HCT116 (cell line): Measurements from ENCODE around the gene SMIM24. TPM values are rescaled to one million over a fixed set of nuclear protein-coding genes. Genes with fewer than 3 reads are reported as not detected.

Experiments
- ATAC-seq: fragments of 200-7000 bp; cut with Tn5 transposase; 2 replicates; pipeline ENCODE4 v1.9.1; 2020; ENCODE audit warnings: mild to moderate bottlenecking, moderate library complexity
- BruUV-seq: library from RNA; stranded (reverse); fragments of 400-500 nt; replicated peaks from 2 replicates; lab custom pipeline; 2021; lab: Mats Ljungman, UMichigan
- CTCF ChIA-PET: fragments of 300-600 bp; sonication (Branson Sonifier 250); formaldehyde crosslinking; loops from one replicate; lab custom pipeline; 2021; ENCODE audit warnings: antibody characterized with exemption; lab: Charles Lee
- POLR2A ChIA-PET: fragments of 300-600, 350-600 bp; sonication (Branson Sonifier 250); formaldehyde crosslinking; loops from one replicate; lab custom pipeline; 2021; ENCODE audit warnings: antibody characterized with exemption; lab: Charles Lee
- RAD21 ChIA-PET, 2 experiments: fragments of 300-600 bp; sonication (Branson Sonifier 250); formaldehyde crosslinking; loops; one replicate each; lab custom pipeline; 2023; ENCODE audit warnings: low total read pairs in 2 of 2; ENCODE audit not compliant: uncharacterized antibody in 2 of 2, unreplicated experiment in 2 of 2, low non-redundant PET in 1 of 2; lab: Charles Lee
- DNase-seq: peaks from one replicate; pipeline ENCODE4 v3.0.0-alpha.2; 2010; ENCODE audit warnings: low read depth, low spot score
- H2AFZ ChIP-seq: fragments of 200-600 bp; shearing (Covaris generic), sonication (generic); 2 replicates; pipeline ENCODE4 v1.6.1; 2017; ENCODE audit warnings: low read depth, mixed run types, mixed read lengths, antibody characterized with exemption, low read length; ENCODE audit not compliant: poor library complexity, severe bottlenecking
- H3K27ac ChIP-seq: 2 replicates; pipeline ENCODE4 v1.5.1; 2012; ENCODE audit warnings: low read depth, low read length
- H3K27me3 ChIP-seq: fragments of 200-600 bp; sonication (generic); 2 replicates; pipeline ENCODE4 v1.6.1; 2016; ENCODE audit warnings: mixed run types, low read length, mixed read lengths; ENCODE audit not compliant: insufficient read depth
- H3K36me3 ChIP-seq, 2 experiments: fragments of 200-500 bp in 1 of 2; fragments of 200-600 bp in 1 of 2; sonication (Bioruptor generic) in 1 of 2; sonication (generic) in 1 of 2; 2 replicates each; pipeline versions ENCODE4 v1.5.1 to v1.6.1; 2014 to 2016; ENCODE audit warnings: low read length in 2 of 2, inconsistent platforms in 1 of 2, mixed read lengths in 1 of 2, mixed run types in 1 of 2; ENCODE audit not compliant: insufficient read depth in 2 of 2, control insufficient read depth in 1 of 2
- H3K4me1 ChIP-seq, 2 experiments: fragments of 200-600 bp in 1 of 2; sonication (generic) in 1 of 2; 2 replicates each; pipeline versions ENCODE4 v1.5.1 to v1.6.1; 2012 to 2017; ENCODE audit warnings: low read length in 2 of 2, inconsistent platforms in 1 of 2, mild to moderate bottlenecking in 1 of 2, mixed read lengths in 1 of 2, mixed run types in 1 of 2, moderate library complexity in 1 of 2; ENCODE audit not compliant: insufficient read depth in 2 of 2, control insufficient read depth in 1 of 2
- H3K4me2 ChIP-seq: fragments of 200-600 bp; sonication (generic); 2 replicates; pipeline ENCODE4 v1.6.1; 2017; ENCODE audit warnings: mixed run types, low read length, mixed read lengths
- H3K4me3 ChIP-seq, 2 experiments: fragments of 200-600 bp in 1 of 2; sonication (generic) in 1 of 2; replicated peaks in 1 of 2; 2 replicates each; pipeline ENCODE4 v1.5.1; 2011 to 2016; ENCODE audit warnings: low read length in 2 of 2, control low read depth in 1 of 2, low read depth in 1 of 2, mild to moderate bottlenecking in 1 of 2, mixed read lengths in 1 of 2, mixed run types in 1 of 2
- H3K79me2 ChIP-seq: fragments of 200-600 bp; sonication (generic); 2 replicates; pipeline ENCODE4 v1.6.1; 2017; ENCODE audit warnings: mild to moderate bottlenecking, mixed run types, low read length, moderate library complexity, mixed read lengths; ENCODE audit not compliant: insufficient read depth
- H3K9ac ChIP-seq: fragments of 200-600 bp; sonication (generic); 2 replicates; pipeline ENCODE4 v1.6.1; 2016; ENCODE audit warnings: low read length, mixed read lengths
- H3K9me2 ChIP-seq: fragments of 200-600 bp; sonication (generic), shearing (Covaris generic); 2 replicates; pipeline ENCODE4 v1.6.1; 2017; ENCODE audit warnings: mixed run types, mild to moderate bottlenecking, moderate library complexity; ENCODE audit not compliant: insufficient read depth
- H3K9me3 ChIP-seq, 2 experiments: fragments of 200-500 bp in 1 of 2; fragments of 200-600 bp in 1 of 2; sonication (Bioruptor generic) in 1 of 2; sonication (generic) in 1 of 2; 2 replicates each; pipeline ENCODE4 v1.6.1; 2014 to 2017; ENCODE audit warnings: low read length in 2 of 2, mixed read lengths in 2 of 2, inconsistent platforms in 1 of 2, low read depth in 1 of 2, mild to moderate bottlenecking in 1 of 2, mixed run types in 1 of 2, moderate library complexity in 1 of 2; ENCODE audit not compliant: control insufficient read depth in 1 of 2, insufficient read depth in 1 of 2
- H4K20me1 ChIP-seq: fragments of 200-600 bp; sonication (generic), shearing (Covaris generic); 2 replicates; pipeline ENCODE4 v1.6.1; 2017; ENCODE audit warnings: mixed run types, mild to moderate bottlenecking, moderate library complexity; ENCODE audit not compliant: insufficient read depth
- ATF3 ChIP-seq: IDR thresholded peaks from 2 replicates; pipeline ENCODE4 v1.6.1; 2012
- CEBPB ChIP-seq: IDR thresholded peaks from 2 replicates; pipeline ENCODE4 v1.6.1; 2012; ENCODE audit warnings: low read depth
- CTCF ChIP-seq, 3 experiments: fragments of 200-600 bp in 1 of 3; sonication (generic) in 1 of 3; IDR thresholded peaks in 2 of 3; conservative IDR thresholded peaks in 1 of 3; 2 replicates each; pipeline ENCODE4 v1.5.1; 2012 to 2017; ENCODE audit warnings: low read depth in 2 of 3, low read length in 2 of 3, antibody characterized with exemption in 1 of 3, borderline replicate concordance in 1 of 3, control low read depth in 1 of 3, mild to moderate bottlenecking in 1 of 3, mixed read lengths in 1 of 3, mixed run types in 1 of 3, moderate library complexity in 1 of 3; ENCODE audit not compliant: insufficient read depth in 1 of 3
- EGR1 ChIP-seq: IDR thresholded peaks from 2 replicates; pipeline ENCODE4 v1.6.1; 2012; ENCODE audit warnings: low read depth
- ELF1 ChIP-seq: IDR thresholded peaks from 2 replicates; pipeline ENCODE4 v1.6.1; 2012; ENCODE audit warnings: low read depth, borderline replicate concordance
- EZH2 ChIP-seq: fragments of 200-600 bp; sonication (generic); IDR thresholded peaks from 2 replicates; pipeline ENCODE4 v1.6.1; 2017; ENCODE audit warnings: antibody characterized with exemption, mixed run types
- EZH2phosphoT487 ChIP-seq: fragments of 200-600 bp; IDR thresholded peaks from 2 replicates; pipeline ENCODE4 v1.6.1; 2018; ENCODE audit warnings: antibody characterized with exemption, borderline replicate concordance
- FOSL1 ChIP-seq: IDR thresholded peaks from 2 replicates; pipeline ENCODE4 v1.6.1; 2012; ENCODE audit warnings: low read depth
- JUND ChIP-seq: IDR thresholded peaks from 2 replicates; pipeline ENCODE4 v1.6.1; 2012
- POLR2AphosphoS5 ChIP-seq: IDR thresholded peaks from 2 replicates; pipeline ENCODE4 v1.6.1; 2011; ENCODE audit warnings: mild to moderate bottlenecking, low read depth, low read length, moderate library complexity
- RAD21 ChIP-seq: IDR thresholded peaks from 2 replicates; pipeline ENCODE4 v1.6.1; 2012; ENCODE audit warnings: low read depth, mild to moderate bottlenecking
- REST ChIP-seq: IDR thresholded peaks from 2 replicates; pipeline ENCODE4 v1.6.1; 2012; ENCODE audit warnings: low read depth
- SIN3A ChIP-seq: IDR thresholded peaks from 2 replicates; pipeline ENCODE4 v1.6.1; 2012; ENCODE audit warnings: low read depth
- SP1 ChIP-seq: IDR thresholded peaks from 2 replicates; pipeline ENCODE4 v1.6.1; 2012; ENCODE audit warnings: low read depth
- SRF ChIP-seq: IDR thresholded peaks from 2 replicates; pipeline ENCODE4 v1.6.1; 2012; ENCODE audit warnings: low read depth
- TCF7L2 ChIP-seq: IDR thresholded peaks from 2 replicates; pipeline ENCODE4 v1.7.0; 2011; ENCODE audit warnings: borderline replicate concordance, inconsistent platforms; ENCODE audit not compliant: insufficient read depth, insufficient read length; ENCODE audit errors: extremely low read depth
- YY1 ChIP-seq: IDR thresholded peaks from 2 replicates; pipeline ENCODE4 v1.6.1; 2011; ENCODE audit warnings: low read length, low read depth, moderate library complexity, mild to moderate bottlenecking; ENCODE audit not compliant: insufficient replicate concordance; ENCODE audit errors: extremely low read depth
- ZBTB33 ChIP-seq: IDR thresholded peaks from 2 replicates; pipeline ENCODE4 v1.6.1; 2011; ENCODE audit warnings: mild to moderate bottlenecking, low read length, moderate library complexity; ENCODE audit not compliant: insufficient replicate concordance; ENCODE audit errors: extremely low read depth
- ZFX ChIP-seq: fragments of 450-650 bp; IDR thresholded peaks from 2 replicates; pipeline ENCODE4 v1.6.1; 2017
- ZNF274 ChIP-seq: fragments of 200-500 bp; sonication (Bioruptor generic); IDR thresholded peaks from 2 replicates; pipeline ENCODE4 v1.6.1; 2014; ENCODE audit warnings: mild to moderate bottlenecking, low read depth, low read length, inconsistent platforms
- intact Hi-C: fragments of 100-400 bp; cut with micrococcal nuclease; formaldehyde crosslinking; loops from 2 replicates; pipeline ENCODE4 v1.10.0; 2022
- total RNA-seq: library from RNA; stranded (reverse); gene quantifications from one replicate; pipeline ENCODE4 v1.2.1, GENCODE V29; 2021; ENCODE audit not compliant: unreplicated experiment

The SMIM24 gene
- total RNA-seq, 1 experiment from 2014 or later: not detected

GRCh38 chr19:3491396-3492119 is 11.2 kb upstream of the SMIM24 start:
- no peak for DNase-seq
- CTCF ChIA-PET: no interaction called here
- Histone ChIP-seq H3K27me3 (no peaks in the 10 kb centered on the region), H4K20me1 (no peaks in the 10 kb centered on the region), H3K79me2 (no peaks in the 10 kb centered on the region), H2AFZ (no peak overlapping the region), H3K4me2 (no peak overlapping the region), H3K4me1 (no peaks in the 10 kb centered on the region), H3K9me2 (no peaks in the 10 kb centered on the region), H3K27ac (no peak overlapping the region), H3K9me3 (no peaks in the 10 kb centered on the region), H3K4me3 (no peak overlapping the region), H3K9ac (no peak overlapping the region), H3K36me3 (peaks cover 2 to 20% of the 10 kb centered on the region in 2 experiments; a peak in 3 of 4 replicates)
- RAD21 ChIA-PET: no interaction called here
- intact Hi-C loops: no loop called here
- TF ChIP-seq TCF7L2: no peak
- TF ChIP-seq ELF1: no peak
- TF ChIP-seq EZH2: no peak
- TF ChIP-seq RAD21: no peak
- no peak for TF ChIP-seq SIN3A
- no peak for TF ChIP-seq ZFX
- no peak for TF ChIP-seq FOSL1
- TF ChIP-seq CTCF (IDR thresholded peaks at IDR 0.05 in 2 of 3, conservative IDR thresholded peaks at IDR 0.05 in 1 of 3; ENCODE audit: borderline replicate concordance in 1 of 3, insufficient read depth in 1 of 3, low read depth in 2 of 3, low read length in 2 of 3): no peak
- TF ChIP-seq SRF: no peak
- no peak for TF ChIP-seq EZH2phosphoT487
- no peak for TF ChIP-seq ZBTB33
- no peak for TF ChIP-seq REST
- TF ChIP-seq JUND: no peak
- no peak for TF ChIP-seq CEBPB
- TF ChIP-seq POLR2AphosphoS5: no peak
- no peak for TF ChIP-seq ATF3
- no peak for TF ChIP-seq YY1
- no peak for TF ChIP-seq SP1
- no peak for TF ChIP-seq EGR1
- no peak for TF ChIP-seq ZNF274
- no TSS peak for BruUV-seq
- POLR2A ChIA-PET: no interaction called here
- no peak for ATAC-seq
